Uterus (tissue), 4 donors: Measurements from ENCODE around the gene PHLDA2. TPM values are rescaled to one million over a fixed set of nuclear protein-coding genes. Genes with fewer than 3 reads are reported as not detected.
A peak's percentile ranks its signal among the peaks of the same experiment; 100 is the strongest.

ENCODE experiments used
- DNase-seq, 2 donors: peaks; one replicate each; pipeline ENCODE4 v3.0.0-alpha.2; 2019 to 2020
- H3K27ac ChIP-seq, 2 donors: fragments of 200-600 bp; sonication (generic); 1 replicate in 1 of 2; 2 replicates in 1 of 2; pipeline ENCODE4 v1.5.1; 2016 to 2018
- H3K27me3 ChIP-seq, 2 donors: fragments of 200-600 bp; sonication (generic); one replicate each; pipeline ENCODE4 v1.5.1; 2018 to 2019; ENCODE audit warnings: control low read depth in 1 of 2
- H3K36me3 ChIP-seq, 2 donors: fragments of 200-600 bp; sonication (generic); one replicate each; pipeline ENCODE4 v1.5.1; 2019; ENCODE audit warnings: control low read depth in 1 of 2
- H3K4me1 ChIP-seq, 2 donors: fragments of 200-600 bp; sonication (generic); one replicate each; pipeline ENCODE4 v1.5.1; 2018 to 2019; ENCODE audit warnings: control low read depth in 1 of 2
- H3K4me3 ChIP-seq, 2 donors: fragments of 200-600 bp; sonication (generic); 1 replicate in 1 of 2; 2 replicates in 1 of 2; pipeline ENCODE4 v1.5.1; 2018 to 2019; ENCODE audit warnings: mild to moderate bottlenecking in 1 of 2
- H3K9me3 ChIP-seq, 2 donors: fragments of 200-600 bp; sonication (generic); one replicate each; pipeline ENCODE4 v1.5.1; 2019; ENCODE audit warnings: control low read depth in 1 of 2
- POLR2A ChIP-seq, 2 donors: fragments of 450-650 bp; IDR thresholded peaks; one replicate each; pipeline ENCODE4 v1.6.1; 2016; ENCODE audit warnings: antibody characterized with exemption in 2 of 2, mild to moderate bottlenecking in 1 of 2, moderate library complexity in 1 of 2
- intact Hi-C: fragments of 100-400 bp; cut with DNase I; formaldehyde crosslinking; loops from one replicate; pipeline ENCODE4 v1.15.1; 2023; ENCODE audit warnings: low total_unique reads
- small RNA-seq: library from RNA; depleted of rRNA; stranded (forward); fragments of <200 nt; gene quantifications from one replicate; pipeline ENCODE3, GENCODE V24; 2016
- total RNA-seq, 4 donors: library from RNA; depleted of rRNA in 3 of 4; stranded (reverse); fragments of >200 nt in 3 of 4; gene quantifications; one replicate each; pipeline versions ENCODE4 v1.1.0 to v1.2.4, GENCODE V29; 2014 to 2023
- TF ChIP-seq, protein P1 (sequence below), 4 experiments: fragments of 200-600 bp in 2 of 4; fragments of 450-650 bp in 2 of 4; sonication (generic) in 2 of 4; IDR thresholded peaks; one replicate each; pipeline ENCODE4 v1.5.1; 2016 to 2019; ENCODE audit warnings: antibody characterized with exemption in 4 of 4, mild to moderate bottlenecking in 2 of 4, moderate library complexity in 1 of 4
- donor health status: DM: yes; HTN: yes; CAD: no.

PHLDA2 gene
- total RNA-seq, 4 donors from 2014 or later = 5.2 TPM; not detected in 3

DNA sequence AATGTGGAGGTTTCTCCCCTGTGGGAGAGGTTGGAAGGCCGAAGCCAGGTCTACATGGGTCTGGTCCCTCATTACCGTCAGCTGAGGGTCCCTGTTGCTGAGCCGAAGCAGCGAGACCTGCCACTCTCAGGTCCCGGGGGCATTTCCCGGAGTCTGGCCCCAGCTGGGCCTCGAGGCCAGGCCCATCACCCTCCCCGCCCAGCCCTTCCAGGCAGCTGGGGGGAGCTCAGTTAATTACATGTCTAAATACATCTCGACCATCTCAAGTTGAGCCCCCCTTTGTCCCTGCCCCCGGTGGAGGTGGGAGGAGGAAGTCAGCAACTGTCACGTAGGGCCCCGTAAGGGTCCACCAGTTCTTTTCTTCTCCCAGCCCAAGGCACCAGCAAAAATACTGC, 47.2 kb downstream of the PHLDA2 start:
- TF ChIP-seq, protein P1, sequence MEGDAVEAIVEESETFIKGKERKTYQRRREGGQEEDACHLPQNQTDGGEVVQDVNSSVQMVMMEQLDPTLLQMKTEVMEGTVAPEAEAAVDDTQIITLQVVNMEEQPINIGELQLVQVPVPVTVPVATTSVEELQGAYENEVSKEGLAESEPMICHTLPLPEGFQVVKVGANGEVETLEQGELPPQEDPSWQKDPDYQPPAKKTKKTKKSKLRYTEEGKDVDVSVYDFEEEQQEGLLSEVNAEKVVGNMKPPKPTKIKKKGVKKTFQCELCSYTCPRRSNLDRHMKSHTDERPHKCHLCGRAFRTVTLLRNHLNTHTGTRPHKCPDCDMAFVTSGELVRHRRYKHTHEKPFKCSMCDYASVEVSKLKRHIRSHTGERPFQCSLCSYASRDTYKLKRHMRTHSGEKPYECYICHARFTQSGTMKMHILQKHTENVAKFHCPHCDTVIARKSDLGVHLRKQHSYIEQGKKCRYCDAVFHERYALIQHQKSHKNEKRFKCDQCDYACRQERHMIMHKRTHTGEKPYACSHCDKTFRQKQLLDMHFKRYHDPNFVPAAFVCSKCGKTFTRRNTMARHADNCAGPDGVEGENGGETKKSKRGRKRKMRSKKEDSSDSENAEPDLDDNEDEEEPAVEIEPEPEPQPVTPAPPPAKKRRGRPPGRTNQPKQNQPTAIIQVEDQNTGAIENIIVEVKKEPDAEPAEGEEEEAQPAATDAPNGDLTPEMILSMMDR (IDR thresholded peaks at IDR 0.05) = no peak
- TF ChIP-seq POLR2A (IDR thresholded peaks at IDR 0.05) = no peak
- intact Hi-C loops = loop anchor here (10.0 kb wide), 1 partner anchor 177 kb away; no protein-coding TSS in a partner anchor
- H3K4me1 ChIP-seq = peaks cover 0 to 11% of the 10 kb centered on the region in 2 donors
- DNase-seq = no peak
- no peak overlapping the region for H3K27ac ChIP-seq
- H3K27me3 ChIP-seq = no peaks in the 10 kb centered on the region
- no peaks in the 10 kb centered on the region for H3K9me3 ChIP-seq
- no peak overlapping the region for H3K4me3 ChIP-seq
- no peaks in the 10 kb centered on the region for H3K36me3 ChIP-seq

DNA sequence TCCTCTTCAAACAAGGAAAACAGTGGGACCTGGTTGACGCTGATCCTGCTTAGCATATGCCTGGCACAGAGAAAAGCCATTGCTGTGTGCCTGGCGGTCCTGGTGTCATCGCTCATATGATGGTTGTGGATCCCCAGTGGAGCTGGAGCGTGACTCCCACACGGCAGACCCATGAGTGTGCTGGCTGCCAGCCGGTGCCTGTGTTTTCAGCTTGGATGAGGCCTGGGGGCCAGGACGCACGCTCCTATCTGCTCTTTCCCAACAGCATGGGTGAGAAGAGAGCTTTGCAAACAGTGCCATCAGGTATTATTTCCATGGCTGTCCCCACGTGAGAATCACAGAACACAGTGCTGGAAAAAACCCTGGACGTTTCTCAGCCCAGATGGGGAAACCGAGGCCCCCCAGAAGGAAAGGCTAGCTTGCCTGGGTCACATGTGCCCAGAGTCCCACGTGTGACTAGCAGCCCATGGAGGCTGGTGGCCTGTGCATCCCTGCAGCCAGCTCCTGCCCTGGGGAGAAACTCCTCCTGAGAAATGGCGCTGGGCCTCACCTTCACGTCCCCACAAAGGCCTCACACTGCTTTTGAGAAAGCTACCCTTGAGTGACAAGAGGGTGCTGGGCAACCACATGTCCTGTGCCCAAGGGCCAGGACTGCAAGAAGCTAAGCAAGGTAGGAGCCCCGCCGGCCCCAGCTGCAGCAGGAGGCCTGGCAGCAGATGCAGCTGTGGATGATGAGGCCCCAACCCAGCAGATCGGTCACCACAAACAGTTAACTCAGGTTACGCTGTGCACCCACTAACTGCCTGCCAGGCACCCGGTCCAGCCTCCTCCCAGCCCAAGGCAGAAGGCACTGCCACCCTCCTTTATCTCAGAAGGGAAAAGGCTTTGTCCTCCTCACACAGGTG, 47.9 kb downstream of the PHLDA2 start:
- intact Hi-C loops = loop anchor here (10.0 kb wide), 1 partner anchor 177 kb away; no protein-coding TSS in a partner anchor
- peaks cover 0 to 7% of the 10 kb centered on the region in 2 donors for H3K4me1 ChIP-seq
- no peak for DNase-seq
- H3K4me3 ChIP-seq = no peak overlapping the region
- H3K27ac ChIP-seq = no peak overlapping the region
- H3K27me3 ChIP-seq = no peaks in the 10 kb centered on the region
- H3K9me3 ChIP-seq = no peaks in the 10 kb centered on the region
- no peaks in the 10 kb centered on the region for H3K36me3 ChIP-seq
- TF ChIP-seq, protein P1 (IDR thresholded peaks at IDR 0.05) = no peak
- TF ChIP-seq POLR2A (IDR thresholded peaks at IDR 0.05) = no peak

DNA sequence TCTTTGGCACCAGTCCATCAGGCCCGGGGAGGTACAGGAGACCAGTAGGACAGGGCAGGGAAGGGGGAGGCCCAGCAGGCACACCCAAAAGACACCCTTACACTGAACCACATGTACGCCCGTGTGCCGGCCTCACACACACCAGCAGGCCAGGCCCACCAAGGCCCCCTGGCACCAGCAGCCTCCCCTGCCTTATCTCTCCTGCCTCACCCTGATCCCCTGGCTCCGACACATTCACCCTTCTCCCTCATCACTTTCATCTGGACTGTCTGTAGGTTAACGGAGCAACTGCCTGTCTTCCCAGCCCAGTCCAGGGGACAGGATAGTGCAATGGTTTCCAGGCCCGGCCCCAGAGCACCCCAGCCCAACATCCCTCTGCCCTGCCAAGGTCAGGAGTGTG, 48.6 kb downstream of the PHLDA2 start:
- DNase-seq = no peak
- Histone ChIP-seq H3K27me3 (no peaks in the 10 kb centered on the region), H3K9me3 (no peaks in the 10 kb centered on the region), H3K4me1 (peaks cover 0 to 4% of the 10 kb centered on the region in 2 donors), H3K4me3 (no peak overlapping the region), H3K27ac (no peak overlapping the region), H3K36me3 (no peaks in the 10 kb centered on the region)
- TF ChIP-seq POLR2A (IDR thresholded peaks at IDR 0.05) = no peak
- TF ChIP-seq, protein P1 (IDR thresholded peaks at IDR 0.05) = no peak
- intact Hi-C loops = loop anchor here (10.0 kb wide), 1 partner anchor 176 kb away; no protein-coding TSS in a partner anchor

DNA sequence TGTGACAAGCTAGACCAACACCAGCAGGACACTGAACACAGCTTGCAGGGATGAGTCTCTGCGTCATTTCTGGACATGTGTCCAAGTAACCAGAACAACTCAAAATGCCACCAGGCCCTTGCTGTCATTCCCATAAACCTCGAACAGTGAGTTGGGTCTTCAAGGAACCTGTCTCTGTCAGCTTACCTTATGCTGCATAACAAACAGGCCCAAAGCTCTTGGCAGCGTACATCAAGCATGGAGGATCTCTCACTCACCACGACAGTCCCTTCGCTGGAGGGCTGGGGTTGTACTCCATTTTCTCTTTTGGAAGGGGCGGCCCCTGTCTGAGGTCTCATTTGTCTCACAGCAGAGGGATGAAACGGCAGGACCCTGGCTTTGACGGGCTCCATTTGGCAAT, 50.4 kb downstream of the PHLDA2 start:
- TF ChIP-seq, protein P1 (IDR thresholded peaks at IDR 0.05) = no peak
- TF ChIP-seq POLR2A (IDR thresholded peaks at IDR 0.05) = no peak

More for the DNA sequence above, 50.4 kb downstream of the PHLDA2 start:
- Histone ChIP-seq H3K9me3 (peaks cover 0 to 4% of the 10 kb centered on the region in 2 donors), H3K4me1 (peaks cover 0 to 4% of the 10 kb centered on the region in 2 donors), H3K27ac (no peak overlapping the region), H3K27me3 (no peaks in the 10 kb centered on the region), H3K4me3 (no peak overlapping the region), H3K36me3 (no peaks in the 10 kb centered on the region)
- intact Hi-C loops = no loop called here
- no peak for DNase-seq

Small RNAs within 50 kb of the gene (small RNA-seq; reads per million reads assigned to genes)
- gene SNORA54 = 9.7 reads per million, percentile 89 among the genes with 10 or more reads in this experiment

Other genes with a start within 250 kb of the PHLDA2 start
- 10 to 100 TPM in 2 of 4 donors, 1 to 10 TPM in 2; 2.6 to 19.4 (median 10.9) TPM for gene KCNQ1OT1, start 229.4 kb downstream of the PHLDA2 start, total RNA-seq
- gene CDKN1C, start 43.6 kb downstream of the PHLDA2 start, total RNA-seq = 100 to 1,000 TPM in 1 of 4 donors, 10 to 100 TPM in 3; 42.0 to 213 (median 71.7) TPM
- gene NAP1L4, start 62.9 kb upstream of the PHLDA2 start, total RNA-seq = 100 to 1,000 TPM in 3 of 4 donors, 10 to 100 TPM in 1; 96.1 to 183 (median 129) TPM
- 10 to 100 TPM; 13.2 to 39.5 (median 27.4) TPM for gene CARS1, start 128.0 kb upstream of the PHLDA2 start, total RNA-seq
- 10 to 100 TPM; 24.7 to 83.3 (median 48.2) TPM for gene OSBPL5, start 235.9 kb upstream of the PHLDA2 start, total RNA-seq